GM10847 (cell line): Measurements from ENCODE around the gene TANC1.

ENCODE experiments used
- POLR2A ChIP-seq: IDR thresholded peaks from 2 replicates; pipeline ENCODE4 v1.6.1; 2011; ENCODE audit not compliant: insufficient read length; ENCODE audit errors: extremely low read depth

Gene TANC1

GRCh38 chr2:159211447-159212396 lies 243.3 kb downstream of the TANC1 start:
- TF ChIP-seq POLR2A: no peak

- no peak for TF ChIP-seq POLR2A
Measured at GRCh38 chr2:159213296-159213695, 244.9 kb downstream of the TANC1 start.

GRCh38 chr2:159214325-159214865 lies 246.0 kb downstream of the TANC1 start:
- TF ChIP-seq POLR2A: no peak

GRCh38 chr2:159215116-159215515 lies 246.7 kb downstream of the TANC1 start:
- no peak for TF ChIP-seq POLR2A

- TF ChIP-seq POLR2A: no peak
Measured at GRCh38 chr2:159217676-159218075, 249.2 kb downstream of the TANC1 start.

GRCh38 chr2:159218389-159218788 lies 249.9 kb downstream of the TANC1 start:
- TF ChIP-seq POLR2A: no peak

- no peak for TF ChIP-seq POLR2A
Measured at GRCh38 chr2:159219394-159219998, 251.1 kb downstream of the TANC1 start.

GRCh38 chr2:159224061-159224813 lies 255.8 kb downstream of the TANC1 start:
- TF ChIP-seq POLR2A: no peak

- no peak for TF ChIP-seq POLR2A
Measured at GRCh38 chr2:159225025-159226016, 256.9 kb downstream of the TANC1 start.

GRCh38 chr2:159226059-159226461 lies 257.6 kb downstream of the TANC1 start:
- no peak for TF ChIP-seq POLR2A

GRCh38 chr2:159226608-159227385 lies 258.4 kb downstream of the TANC1 start:
- TF ChIP-seq POLR2A: no peak

GRCh38 chr2:159227467-159227866 lies 259.0 kb downstream of the TANC1 start:
- no peak for TF ChIP-seq POLR2A

- no peak for TF ChIP-seq POLR2A
Measured at GRCh38 chr2:159228081-159228581, 259.7 kb downstream of the TANC1 start.
